K562 (cell line): Measurements from ENCODE around the gene SMIM41. TPM values are rescaled to one million over a fixed set of nuclear protein-coding genes. Genes with fewer than 3 reads are reported as not detected.

Experiments used
- ASH1L ChIP-seq: fragments of 450-650 bp; IDR thresholded peaks from 2 replicates; pipeline ENCODE4 v1.6.1; 2018; ENCODE audit warnings: borderline replicate concordance, mild to moderate bottlenecking, low read depth; ENCODE audit not compliant: partially characterized antibody
- CBX2 ChIP-seq: fragments of 200-600 bp; sonication (generic); IDR thresholded peaks from one replicate; pipeline ENCODE4 v1.6.1; 2012; ENCODE audit warnings: mild to moderate bottlenecking, low read length, inconsistent platforms; ENCODE audit not compliant: insufficient read depth, poor library complexity, severe bottlenecking
- CTBP1 ChIP-seq: fragments of 450-650 bp; IDR thresholded peaks from 2 replicates; pipeline ENCODE4 v1.6.1; 2016; ENCODE audit warnings: borderline replicate concordance
- FOXK1 ChIP-seq: sonication (generic); formaldehyde crosslinking; IDR thresholded peaks from 2 replicates; pipeline ENCODE4 v1.8.0; 2022; ENCODE audit warnings: missing genetic modification reagents, mild to moderate bottlenecking, borderline replicate concordance
- FOXO4 ChIP-seq: fragments of 450-650 bp; formaldehyde crosslinking; IDR thresholded peaks from 2 replicates; pipeline ENCODE4 v1.4.0; 2020; ENCODE audit warnings: mild to moderate bottlenecking, moderate library complexity
- JUN ChIP-seq, 2 experiments: sonication (generic) in 1 of 2; formaldehyde crosslinking in 1 of 2; IDR thresholded peaks; 2 replicates each; pipeline versions ENCODE4 v1.6.1 to v1.8.0; 2012 to 2022; ENCODE audit warnings: borderline replicate concordance in 2 of 2, mild to moderate bottlenecking in 2 of 2, improper control_type of control experiment in 1 of 2, low read depth in 1 of 2, low read length in 1 of 2, missing genetic modification reagents in 1 of 2
- KDM5B ChIP-seq: fragments of 200-600 bp; sonication (generic); IDR thresholded peaks from 2 replicates; pipeline ENCODE4 v1.6.1; 2012; ENCODE audit warnings: low read depth, mild to moderate bottlenecking, moderate library complexity, low read length, control low read depth, inconsistent platforms; ENCODE audit not compliant: insufficient replicate concordance
- NFYB ChIP-seq: IDR thresholded peaks from 2 replicates; pipeline ENCODE4 v1.6.1; 2011; ENCODE audit warnings: mild to moderate bottlenecking, moderate library complexity; ENCODE audit not compliant: insufficient read length; ENCODE audit errors: extremely low read depth
- PTTG1 ChIP-seq: fragments of 450-650 bp; IDR thresholded peaks from 2 replicates; pipeline ENCODE4 v1.6.1; 2016; ENCODE audit warnings: low read depth, mild to moderate bottlenecking, missing genetic modification characterization, missing compliant biosample characterization
- RFX7 ChIP-seq: fragments of 250-450 bp; sonication (Bioruptor Pico); IDR thresholded peaks from 2 replicates; pipeline ENCODE4 v1.5.1; 2021; ENCODE audit warnings: mild to moderate bottlenecking
- RNF219 ChIP-seq: fragments of 250-450 bp; sonication (Bioruptor Pico); IDR thresholded peaks from 2 replicates; pipeline ENCODE4 v1.5.0; 2022; ENCODE audit warnings: mild to moderate bottlenecking
- SRSF1 ChIP-seq: fragments of 200-400 bp; formaldehyde crosslinking; IDR thresholded peaks from 2 replicates; pipeline ENCODE4 v1.6.1; 2017; ENCODE audit warnings: mild to moderate bottlenecking, low read depth, low read length, moderate library complexity
- TAF9B ChIP-seq: fragments of 450-650 bp; IDR thresholded peaks from 2 replicates; pipeline ENCODE4 v1.6.1; 2018; ENCODE audit warnings: mild to moderate bottlenecking; ENCODE audit not compliant: partially characterized antibody
- TAL1 ChIP-seq: fragments of 450-650 bp; IDR thresholded peaks from 2 replicates; pipeline ENCODE4 v1.6.1; 2016; ENCODE audit warnings: mild to moderate bottlenecking
- TFAP4 ChIP-seq: sonication (generic); formaldehyde crosslinking; IDR thresholded peaks from 2 replicates; pipeline ENCODE4 v1.8.0; 2022; ENCODE audit warnings: missing genetic modification reagents, mild to moderate bottlenecking, moderate library complexity, borderline replicate concordance
- ZNF212 ChIP-seq: fragments of 450-650 bp; formaldehyde crosslinking; IDR thresholded peaks from 2 replicates; pipeline ENCODE4 v1.4.0; 2020; ENCODE audit warnings: mild to moderate bottlenecking
- ZNF274 ChIP-seq: IDR thresholded peaks from 2 replicates; pipeline ENCODE4 v1.6.1; 2011; ENCODE audit warnings: low read depth, mild to moderate bottlenecking, low read length, moderate library complexity, borderline replicate concordance
- ZNF398 ChIP-seq: fragments of 250-450 bp; sonication (Bioruptor Pico); IDR thresholded peaks from 2 replicates; pipeline ENCODE4 v1.8.0; 2021; ENCODE audit warnings: moderate library complexity, mild to moderate bottlenecking, inconsistent platforms
- ZNF408 ChIP-seq: fragments of 250-450 bp; sonication (Bioruptor Pico); IDR thresholded peaks from 2 replicates; pipeline ENCODE4 v1.4.0; 2020; ENCODE audit warnings: low read depth, mild to moderate bottlenecking, moderate library complexity
- polyA plus RNA-seq, 8 experiments: library from polyadenylated mRNA; depleted of rRNA in 4 of 8; stranded (reverse) in 5 of 8; unstranded in 3 of 8; fragments of >200 nt; fragmentation: Nextera tagmentation in 2 of 8; fragmentation: Illumina TruSeq in 1 of 8; extraction: Ambion mirVana in 2 of 8; extraction: Trizol in 1 of 8; gene quantifications; 2 replicates each; pipeline versions ENCODE4 v1.2.1 to v1.2.3, GENCODE V29; 2011 to 2014; ENCODE audit warnings: inconsistent platforms in 1 of 8, missing spikeins in 1 of 8
- total RNA-seq, 7 experiments: library from RNA; depleted of rRNA in 6 of 7; stranded (reverse); fragments of >200 nt in 6 of 7; fragmentation: Illumina TruSeq in 2 of 7; extraction: Trizol in 2 of 7; gene quantifications; 2 replicates each; pipeline versions ENCODE4 v1.2.1 to v1.2.3, GENCODE V29; 2011 to 2021; ENCODE audit warnings: low replicate concordance in 1 of 7

The SMIM41 gene
- total and polyA plus RNA-seq, 9 of the 15 experiments (the other 6 are each of a cell fraction or from before 2014, with no cell fraction given): not detected

- no peak for TF ChIP-seq PTTG1 (tag)
- peak; percentile 21; the same call in 1 of the 2 replicates for TF ChIP-seq TFAP4
- no peak for TF ChIP-seq ZNF408
- no peak for TF ChIP-seq ZNF212 (CRISPR knock-in tag)
- TF ChIP-seq CBX2: no peak
- no peak for TF ChIP-seq ZNF274
- TF ChIP-seq ZNF398 (CRISPR knock-in tag): no peak
- no peak for TF ChIP-seq FOXK1 (CRISPR knock-in tag)
- TF ChIP-seq ASH1L: no peak
- no peak for TF ChIP-seq RNF219
- TF ChIP-seq SRSF1: no peak
- peak; percentile 35; the same call in 1 of the 2 replicates for TF ChIP-seq CTBP1
- TF ChIP-seq TAF9B: no peak
- no peak for TF ChIP-seq RFX7 (CRISPR knock-in tag)
- no peak for TF ChIP-seq TAL1
- no peak for TF ChIP-seq KDM5B
- TF ChIP-seq NFYB: no peak
- no peak for TF ChIP-seq JUN (IDR thresholded peaks at IDR 0.05; ENCODE audit: borderline replicate concordance, low read depth, low read length)
- TF ChIP-seq JUN (CRISPR knock-in tag; IDR thresholded peaks at IDR 0.05; ENCODE audit: borderline replicate concordance): no peak
- TF ChIP-seq FOXO4 (CRISPR knock-in tag): no peak
These were observed 72.6 kb downstream of the SMIM41 start (continued) for GRCh38 chr12:52151837-52152783.
